T-cell (primary cell): ENCODE data around the gene GRSF1. TPM values are rescaled to one million over a fixed set of nuclear protein-coding genes. Genes with fewer than 3 reads are reported as not detected.
"Not testable (repeated sequence)": the region's sequence is repeated elsewhere in the genome, so short reads cannot be mapped to it uniquely, and the experiment has no call there.

Source experiments
- ATAC-seq, 4 experiments: fragments of 200-7000 bp in 3 of 4; fragments of 150-1000 bp in 1 of 4; cut with Tn5 transposase; replicated peaks in 1 of 4; 1 replicate in 3 of 4; 2 replicates in 1 of 4; pipeline ENCODE4 v1.10.0; 2021; ENCODE audit warnings: moderate library complexity in 3 of 4, mild to moderate bottlenecking in 2 of 4, moderate number of reproducible peaks in 1 of 4
- CTCF ChIA-PET, 2 donors: fragments of 300-600 bp; sonication (Branson Sonifier 250); formaldehyde crosslinking; loops; one replicate each; lab custom pipeline; 2022; ENCODE audit warnings: antibody characterized with exemption in 2 of 2; lab: Charles Lee
- POLR2A ChIA-PET, 2 donors: fragments of 300-600 bp; sonication (Branson Sonifier 250); formaldehyde crosslinking; loops; one replicate each; lab custom pipeline; 2022; ENCODE audit warnings: antibody characterized with exemption in 2 of 2; lab: Charles Lee
- DNase-seq, 35 experiments: peaks; one replicate each; pipeline versions ENCODE4 v3.0.0 to v3.0.0-alpha.2; 2013 to 2023
- H3K27ac ChIP-seq: one replicate; pipeline ENCODE4 v1.5.1; 2013; ENCODE audit warnings: low read length
- H3K27me3 ChIP-seq, 2 experiments: replicated peaks in 1 of 2; 1 replicate in 1 of 2; 2 replicates in 1 of 2; pipeline versions ENCODE4 v1.6.1 to v1.7.0; 2013; ENCODE audit warnings: low read length in 1 of 2, mixed read lengths in 1 of 2; ENCODE audit not compliant: control insufficient read depth in 2 of 2, insufficient read depth in 2 of 2; ENCODE audit errors: extremely low read depth in 1 of 2
- H3K36me3 ChIP-seq, 2 donors: 1 replicate in 1 of 2; 2 replicates in 1 of 2; pipeline versions ENCODE4 v1.6.1 to v1.7.0; 2013; ENCODE audit warnings: low read length in 1 of 2; ENCODE audit not compliant: control insufficient read depth in 2 of 2, insufficient read depth in 1 of 2; ENCODE audit errors: extremely low read depth in 1 of 2
- H3K4me1 ChIP-seq, 2 experiments: 1 replicate in 1 of 2; 2 replicates in 1 of 2; pipeline versions ENCODE4 v1.6.1 to v1.7.0; 2013; ENCODE audit warnings: low read length in 2 of 2, mixed read lengths in 1 of 2; ENCODE audit not compliant: insufficient read depth in 2 of 2, control insufficient read depth in 1 of 2; ENCODE audit errors: extremely low read depth in 1 of 2
- H3K4me3 ChIP-seq, 2 donors: 1 replicate in 1 of 2; 2 replicates in 1 of 2; pipeline versions ENCODE4 v1.5.1 to v1.7.0; 2013; ENCODE audit warnings: mild to moderate bottlenecking in 2 of 2, low read length in 1 of 2, moderate library complexity in 1 of 2; ENCODE audit not compliant: control insufficient read depth in 1 of 2; ENCODE audit errors: extremely low read depth in 1 of 2
- H3K9me3 ChIP-seq: 2 replicates; pipeline ENCODE4 v1.7.0; 2013
- H3K27ac Mint-ChIP-seq, 2 donors: one replicate each; pipeline ENCODE4 v1.8.0; 2020 to 2021; ENCODE audit warnings: mild to moderate bottlenecking in 2 of 2, mixed read lengths in 2 of 2
- H3K27me3 Mint-ChIP-seq, 2 donors: one replicate each; pipeline ENCODE4 v1.8.0; 2021 to 2022; ENCODE audit warnings: mixed read lengths in 2 of 2
- H3K36me3 Mint-ChIP-seq: one replicate; pipeline ENCODE4 v1.8.0; 2021; ENCODE audit warnings: mixed read lengths
- H3K4me1 Mint-ChIP-seq, 3 donors: one replicate each; pipeline ENCODE4 v1.8.0; 2020 to 2022; ENCODE audit warnings: mixed read lengths in 3 of 3, mild to moderate bottlenecking in 1 of 3
- H3K4me3 Mint-ChIP-seq, 3 donors: one replicate each; pipeline ENCODE4 v1.8.0; 2020 to 2022; ENCODE audit warnings: mild to moderate bottlenecking in 3 of 3, mixed read lengths in 3 of 3, moderate library complexity in 3 of 3
- H3K9me3 Mint-ChIP-seq, 3 donors: one replicate each; pipeline ENCODE4 v1.8.0; 2020 to 2022; ENCODE audit warnings: mixed read lengths in 3 of 3
- WGBS: methylation state at CpG from one replicate; pipeline ENCODE4 v1.1.5; 2013; ENCODE audit warnings: missing lambda C conversion rate; ENCODE audit not compliant: insufficient coverage; 5-methylcytosine and 5-hydroxymethylcytosine counted together
- total RNA-seq, 35 experiments: library from RNA in 6 of 35; stranded (reverse) in 6 of 35; fragments of 120-200 nt in 1 of 35; gene quantifications; one replicate each; pipeline versions ENCODE4 v1.2.1 to v1.2.4 and lab custom pipeline; 2013 to 2026

GRSF1 gene
- total RNA-seq, 5 donors from 2014 or later (not counting 1 experiment from before 2014, with no cell fraction given), result 42.6 to 48.8 (median 44.7) TPM

DNA sequence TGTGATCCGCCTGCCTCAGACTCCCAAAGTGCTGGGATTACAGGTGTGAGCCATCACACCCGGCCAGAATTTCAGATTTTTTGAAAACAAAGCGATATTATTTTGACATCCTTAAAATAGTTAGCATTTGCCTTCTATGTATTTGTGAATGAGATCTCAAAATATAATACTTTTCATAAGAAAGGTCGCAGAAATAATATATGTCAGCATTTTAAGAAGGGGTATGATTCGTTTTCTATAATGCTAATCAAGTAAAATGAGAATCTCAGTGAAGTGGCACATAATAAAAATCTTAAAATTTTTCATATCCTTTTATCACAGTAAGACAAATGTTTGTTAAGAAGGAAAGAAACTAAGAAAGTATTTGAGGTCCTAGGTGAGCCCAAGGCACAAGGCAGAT lies 52.2 kb downstream of the GRSF1 start:
- Mint-ChIP-seq H3K9me3 (no peaks in the 10 kb centered on the region), H3K4me3 (no peak overlapping the region), H3K27ac (no peak overlapping the region), H3K4me1 (no peaks in the 10 kb centered on the region), H3K27me3 (no peaks in the 10 kb centered on the region), H3K36me3 (peaks cover 50% of the 10 kb centered on the region)
- ATAC-seq (no peak), DNase-seq (no peak)
- Histone ChIP-seq H3K36me3 (peaks cover 0 to 22% of the 10 kb centered on the region in 2 donors), H3K27me3 (no peaks in the 10 kb centered on the region), H3K4me3 (no peak overlapping the region), H3K4me1 (no peaks in the 10 kb centered on the region), H3K9me3 (no peaks in the 10 kb centered on the region), H3K27ac (no peak overlapping the region)
- no CpG with 5 or more reads among the region's 5 CpGs for WGBS
- ChIA-PET CTCF (no interaction called here), POLR2A (interaction anchor here in 1 of 2 donors (0.6 kb wide), 1 partner anchor 329 kb away, joined by 3 read pairs; no protein-coding TSS in a partner anchor)

DNA sequence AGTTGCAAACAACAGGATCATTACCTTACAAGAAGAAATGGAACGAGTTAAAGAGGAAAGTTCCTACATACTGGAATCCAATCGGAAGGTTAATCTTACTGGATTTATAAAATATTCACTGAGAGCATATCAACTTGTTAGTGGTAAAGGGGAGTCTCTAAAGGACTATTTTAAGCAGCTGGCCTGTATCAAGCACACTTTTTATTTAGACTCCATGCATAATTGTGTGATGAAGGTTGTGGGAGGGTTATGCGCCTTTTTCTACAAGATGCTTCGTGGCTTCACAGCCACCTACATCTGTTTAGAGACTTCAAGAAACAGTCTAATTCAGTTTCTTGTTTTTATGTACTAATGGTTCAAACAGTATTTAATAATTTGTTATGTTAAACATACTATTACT lies 56.6 kb downstream of the GRSF1 start:
- no peak overlapping the region for H3K27ac Mint-ChIP-seq
- Histone ChIP-seq H3K27me3 (no peaks in the 10 kb centered on the region), H3K4me1 (no peaks in the 10 kb centered on the region), H3K4me3 (no peak overlapping the region), H3K9me3 (no peaks in the 10 kb centered on the region), H3K27ac (no peak overlapping the region), H3K36me3 (peaks cover 0 to 17% of the 10 kb centered on the region in 2 donors)
- H3K27me3 Mint-ChIP-seq, result no peaks in the 10 kb centered on the region
- no peak overlapping the region for H3K4me3 Mint-ChIP-seq
- no CpG with 5 or more reads among the region's 4 CpGs for WGBS
- ATAC-seq, result no peak
- H3K36me3 Mint-ChIP-seq, result peaks cover 44% of the 10 kb centered on the region
- H3K4me1 Mint-ChIP-seq, result no peaks in the 10 kb centered on the region
- no peak for DNase-seq
- H3K9me3 Mint-ChIP-seq, result no peaks in the 10 kb centered on the region
- ChIA-PET CTCF (no interaction called here), POLR2A (no interaction called here)

DNA sequence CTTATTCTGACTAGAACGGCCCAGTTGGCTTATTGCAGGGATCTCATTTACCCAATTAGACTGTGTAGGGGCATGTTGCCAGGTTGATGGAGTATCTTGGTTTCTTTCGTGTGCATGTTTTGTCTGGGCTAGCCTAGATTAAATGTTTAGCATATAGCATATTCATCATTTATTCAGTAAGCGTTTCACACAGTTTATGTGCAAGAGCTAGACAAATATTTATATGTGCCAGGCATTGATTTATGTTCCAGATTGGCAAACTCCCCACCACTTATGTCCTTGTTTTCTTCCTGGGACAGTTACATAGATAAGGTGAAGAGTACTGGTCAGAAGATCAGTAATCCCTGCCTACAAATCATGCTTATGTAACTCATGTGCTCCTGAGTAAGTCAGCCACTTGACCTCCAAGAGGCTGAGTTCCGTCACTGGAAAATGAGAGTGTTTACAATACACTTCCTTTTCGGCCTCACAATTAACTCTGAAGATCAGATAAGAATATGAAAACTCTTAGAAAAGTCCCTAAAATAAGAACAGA lies 60.7 kb downstream of the GRSF1 start:
- Histone ChIP-seq H3K36me3 (peaks cover 0 to 5% of the 10 kb centered on the region in 2 donors), H3K4me3 (no peak overlapping the region), H3K27me3 (no peaks in the 10 kb centered on the region), H3K4me1 (no peaks in the 10 kb centered on the region), H3K9me3 (no peaks in the 10 kb centered on the region), H3K27ac (no peak overlapping the region)
- H3K27me3 Mint-ChIP-seq, result no peaks in the 10 kb centered on the region
- H3K9me3 Mint-ChIP-seq, result no peaks in the 10 kb centered on the region
- no peaks in the 10 kb centered on the region for H3K4me1 Mint-ChIP-seq
- ChIA-PET CTCF (interaction anchor here in 1 of 2 donors (0.7 kb wide), 2 partner anchors 11 to 84 kb away, joined by 4 to 10 read pairs; no protein-coding TSS in a partner anchor), POLR2A (interaction anchor here in 1 of 2 donors (0.7 kb wide), 1 partner anchor 1655 kb away, joined by 8 read pairs; no protein-coding TSS in a partner anchor)
- DNase-seq (no peak), ATAC-seq (no peak)
- 100% methylated on average over 1 of the region's 5 CpGs for whole genome bisulfite sequencing
- H3K36me3 Mint-ChIP-seq, result peaks cover 23% of the 10 kb centered on the region
- H3K4me3 Mint-ChIP-seq, result no peak overlapping the region
- H3K27ac Mint-ChIP-seq, result no peak overlapping the region

DNA sequence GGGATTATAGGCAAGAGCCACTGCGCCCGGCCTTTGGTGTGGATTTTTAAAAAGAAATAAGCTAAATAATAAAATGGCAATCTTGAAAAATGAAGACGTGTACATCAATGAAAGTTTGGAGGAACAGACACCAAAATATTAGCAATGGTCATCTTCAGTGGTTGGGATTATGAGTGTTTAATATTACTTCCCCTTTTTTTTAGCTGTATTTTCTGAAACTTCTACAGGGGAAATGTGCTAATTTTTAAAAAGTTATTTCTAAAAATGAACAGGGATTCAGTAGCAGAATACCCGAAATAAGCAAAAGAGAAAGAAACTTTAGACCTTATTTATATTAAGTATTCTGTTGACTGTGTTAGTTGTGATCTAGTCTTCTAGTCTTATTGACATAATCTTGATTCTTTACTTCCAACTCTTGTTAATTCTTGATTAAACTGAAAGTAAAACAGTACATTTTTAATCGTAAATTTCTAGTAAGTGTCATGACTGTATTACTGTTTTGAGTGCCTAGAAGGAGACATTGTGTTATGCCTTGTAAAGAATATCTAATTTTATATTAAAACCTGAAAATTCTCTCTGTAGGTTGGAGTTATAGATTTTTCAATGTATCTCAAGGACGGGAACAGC lies 66.6 kb downstream of the GRSF1 start:
- H3K4me1 Mint-ChIP-seq, result peaks cover 3 to 7% (median 4%) of the 10 kb centered on the region in 3 donors
- CTCF ChIA-PET, result interaction anchor here in 1 of 2 donors (1.1 kb wide), 1 partner anchor 10 kb away, joined by 4 read pairs; no protein-coding TSS in a partner anchor
- peaks cover 25% of the 10 kb centered on the region for H3K36me3 Mint-ChIP-seq
- no peaks in the 10 kb centered on the region for H3K9me3 Mint-ChIP-seq
- no peaks in the 10 kb centered on the region for H3K27me3 Mint-ChIP-seq
- no peak overlapping the region for H3K4me3 Mint-ChIP-seq
- no CpG with 5 or more reads among the region's 6 CpGs for WGBS
- POLR2A ChIA-PET, result no interaction called here
- Histone ChIP-seq H3K9me3 (no peaks in the 10 kb centered on the region), H3K4me1 (peaks cover 0 to 4% of the 10 kb centered on the region in 2 experiments), H3K27me3 (no peaks in the 10 kb centered on the region), H3K36me3 (peaks cover 0 to 11% of the 10 kb centered on the region in 2 donors), H3K27ac (no peak overlapping the region), H3K4me3 (no peak overlapping the region)
- ATAC-seq (no peak), DNase-seq (no peak)
- no peak overlapping the region for H3K27ac Mint-ChIP-seq

- H3K27me3 ChIP-seq, H3K4me1 ChIP-seq, H3K27me3 Mint-ChIP-seq, POLR2A ChIA-PET, CTCF ChIA-PET, H3K4me3 ChIP-seq, H3K4me1 Mint-ChIP-seq, H3K27ac ChIP-seq, H3K9me3 Mint-ChIP-seq, H3K27ac Mint-ChIP-seq, H3K4me3 Mint-ChIP-seq, DNase-seq, H3K9me3 ChIP-seq: not testable (repeated sequence)
- H3K36me3 Mint-ChIP-seq, result peaks cover 41% of the 10 kb centered on the region
- H3K36me3 ChIP-seq, result peaks cover 0 to 11% of the 10 kb centered on the region in 2 donors
- WGBS, result 80% methylated on average over 1 of the region's 1 CpG
- peak in 1 of 4 experiments; percentile 46 for ATAC-seq
Observed at GRCh38 chr4:70769396-70769795, 70.3 kb downstream of the GRSF1 start.

DNA sequence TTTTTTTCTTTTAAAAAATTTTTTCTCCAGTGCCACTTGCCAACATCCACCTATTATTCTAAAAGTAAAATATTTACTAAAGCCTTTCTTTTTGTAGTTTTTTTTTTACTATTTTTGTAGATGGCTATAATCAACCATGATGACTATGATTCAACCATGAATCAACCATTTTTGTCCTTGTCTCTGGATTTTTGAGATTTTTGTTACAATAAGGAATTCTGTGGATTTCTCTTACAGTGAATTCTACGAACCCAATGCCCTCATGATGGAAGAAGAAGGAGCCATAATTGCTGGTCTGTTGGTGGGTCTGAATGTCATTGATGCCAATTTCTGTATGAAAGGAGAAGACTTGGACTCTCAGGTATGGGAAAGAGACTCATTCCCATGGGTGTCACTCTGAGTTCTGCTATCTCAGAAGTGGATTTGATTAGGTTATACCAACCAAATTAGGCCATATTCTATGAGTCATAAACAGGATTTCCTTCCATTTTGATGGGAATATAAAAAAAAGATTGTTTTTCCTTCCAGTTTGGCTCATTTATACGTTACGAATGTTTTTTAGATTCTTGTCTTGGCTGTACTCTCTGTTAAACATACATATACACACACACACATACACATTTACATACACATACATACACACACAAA lies 71.3 kb downstream of the GRSF1 start:
- Histone ChIP-seq H3K27me3 (no peaks in the 10 kb centered on the region), H3K36me3 (peaks cover 0 to 11% of the 10 kb centered on the region in 2 donors), H3K4me3 (no peak overlapping the region), H3K27ac (no peak overlapping the region), H3K9me3 (no peaks in the 10 kb centered on the region), H3K4me1 (peaks cover 0 to 4% of the 10 kb centered on the region in 2 experiments)
- no peak for DNase-seq
- Mint-ChIP-seq H3K27me3 (no peaks in the 10 kb centered on the region), H3K4me1 (peaks cover 3 to 7% (median 4%) of the 10 kb centered on the region in 3 donors), H3K36me3 (peaks cover 51% of the 10 kb centered on the region), H3K9me3 (no peaks in the 10 kb centered on the region), H3K4me3 (no peak overlapping the region), H3K27ac (no peak overlapping the region)
- POLR2A ChIA-PET, result no interaction called here
- no peak for ATAC-seq
- CTCF ChIA-PET, result no interaction called here
- WGBS, result 100% methylated on average over 3 of the region's 3 CpGs
